ENCODE measurements around the gene C19orf73.

C19orf73 gene

GRCh38 chr19:49111218-49111998 is 7.5 kb downstream of the C19orf73 start:
- no peak overlapping the region for H3K4me3 Mint-ChIP-seq
- DNase-seq (ENCODE audit: low spot score in 2 of 2) (no peak), ATAC-seq (replicated peaks; ENCODE audit: extremely low read depth, poor library complexity, severe bottlenecking) (no peak)

GRCh38 chr19:49110567-49110966 is 8.4 kb downstream of the C19orf73 start:
- DNase-seq (ENCODE audit: low spot score in 2 of 2) (no peak), ATAC-seq (replicated peaks; ENCODE audit: extremely low read depth, poor library complexity, severe bottlenecking) (no peak)
- Mint-ChIP-seq H3K4me3 (no peak overlapping the region), H3K9me3 (no peaks in the 10 kb centered on the region), H3K27me3 (no peaks in the 10 kb centered on the region), H3K27ac (ENCODE audit: low read depth) (no peak overlapping the region), H3K4me1 (peaks cover 19% of the 10 kb centered on the region), H3K36me3 (ENCODE audit: insufficient read depth) (peaks cover 24% of the 10 kb centered on the region)

More at GRCh38 chr19:49111218-49111998, 7.5 kb downstream of the C19orf73 start:
- Mint-ChIP-seq H3K27me3 (no peaks in the 10 kb centered on the region), H3K36me3 (ENCODE audit: insufficient read depth) (peaks cover 20% of the 10 kb centered on the region), H3K4me1 (peaks cover 21% of the 10 kb centered on the region), H3K9me3 (no peaks in the 10 kb centered on the region), H3K27ac (ENCODE audit: low read depth) (no peak overlapping the region)

GRCh38 chr19:49109569-49110233 is 9.2 kb downstream of the C19orf73 start:
- ATAC-seq (replicated peaks; ENCODE audit: extremely low read depth, poor library complexity, severe bottlenecking) (no peak), DNase-seq (ENCODE audit: low spot score in 2 of 2) (no peak)
- Mint-ChIP-seq H3K36me3 (ENCODE audit: insufficient read depth) (peaks cover 32% of the 10 kb centered on the region), H3K27ac (ENCODE audit: low read depth) (no peak overlapping the region), H3K4me3 (no peak overlapping the region), H3K9me3 (no peaks in the 10 kb centered on the region), H3K4me1 (peaks cover 24% of the 10 kb centered on the region), H3K27me3 (no peaks in the 10 kb centered on the region)

GRCh38 chr19:49109051-49109450 is 9.9 kb downstream of the C19orf73 start:
- H3K27ac Mint-ChIP-seq (ENCODE audit: low read depth), result peak overlapping the region; percentile 38

GRCh38 chr19:49107625-49108459 is 11.1 kb downstream of the C19orf73 start:
- Mint-ChIP-seq H3K36me3 (ENCODE audit: insufficient read depth) (peaks cover 34% of the 10 kb centered on the region), H3K4me1 (peaks cover 16% of the 10 kb centered on the region), H3K27ac (ENCODE audit: low read depth) (peak overlapping the region; percentile 72), H3K9me3 (no peaks in the 10 kb centered on the region), H3K4me3 (no peak overlapping the region), H3K27me3 (no peaks in the 10 kb centered on the region)
- ATAC-seq (replicated peaks; ENCODE audit: extremely low read depth, poor library complexity, severe bottlenecking) (no peak), DNase-seq (ENCODE audit: low spot score in 2 of 2) (no peak)

More at GRCh38 chr19:49109051-49109450, 9.9 kb downstream of the C19orf73 start:
- Mint-ChIP-seq H3K4me3 (no peak overlapping the region), H3K27me3 (no peaks in the 10 kb centered on the region), H3K36me3 (ENCODE audit: insufficient read depth) (peaks cover 34% of the 10 kb centered on the region), H3K4me1 (peaks cover 23% of the 10 kb centered on the region), H3K9me3 (no peaks in the 10 kb centered on the region)
- DNase-seq (ENCODE audit: low spot score in 2 of 2) (no peak), ATAC-seq (replicated peaks; ENCODE audit: extremely low read depth, poor library complexity, severe bottlenecking) (no peak)

GRCh38 chr19:49106648-49107135 is 12.3 kb downstream of the C19orf73 start:
- no peaks in the 10 kb centered on the region for H3K27me3 Mint-ChIP-seq
- H3K4me3 Mint-ChIP-seq, result peak overlapping the region; percentile 53
- no peaks in the 10 kb centered on the region for H3K9me3 Mint-ChIP-seq
- peak; percentile 47 to 50 for DNase-seq (ENCODE audit: low spot score in 2 of 2)
- peak; percentile 86 for ATAC-seq (replicated peaks; ENCODE audit: extremely low read depth, poor library complexity, severe bottlenecking)
- H3K36me3 Mint-ChIP-seq (ENCODE audit: insufficient read depth), result peaks cover 38% of the 10 kb centered on the region
- H3K27ac Mint-ChIP-seq (ENCODE audit: low read depth), result peak overlapping the region; percentile 72
- H3K4me1 Mint-ChIP-seq, result peaks cover 16% of the 10 kb centered on the region

GRCh38 chr19:49104229-49104864 is 14.6 kb downstream of the C19orf73 start:
- ATAC-seq (replicated peaks; ENCODE audit: extremely low read depth, poor library complexity, severe bottlenecking) (no peak), DNase-seq (ENCODE audit: low spot score in 2 of 2) (no peak)
- H3K36me3 Mint-ChIP-seq (ENCODE audit: insufficient read depth), result peaks cover 56% of the 10 kb centered on the region
- H3K4me1 Mint-ChIP-seq, result peaks cover 27% of the 10 kb centered on the region
- no peak overlapping the region for H3K4me3 Mint-ChIP-seq
- no peaks in the 10 kb centered on the region for H3K9me3 Mint-ChIP-seq
- H3K27ac Mint-ChIP-seq (ENCODE audit: low read depth), result peak overlapping the region; percentile 42
- no peaks in the 10 kb centered on the region for H3K27me3 Mint-ChIP-seq

- Mint-ChIP-seq H3K27ac (ENCODE audit: low read depth) (no peak overlapping the region), H3K27me3 (no peaks in the 10 kb centered on the region), H3K4me1 (peaks cover 27% of the 10 kb centered on the region), H3K4me3 (no peak overlapping the region), H3K9me3 (no peaks in the 10 kb centered on the region), H3K36me3 (ENCODE audit: insufficient read depth) (peaks cover 59% of the 10 kb centered on the region)
- ATAC-seq (replicated peaks; ENCODE audit: extremely low read depth, poor library complexity, severe bottlenecking) (no peak), DNase-seq (ENCODE audit: low spot score in 2 of 2) (no peak)
Observed at GRCh38 chr19:49103331-49104085, 15.4 kb downstream of the C19orf73 start.

- H3K36me3 Mint-ChIP-seq (ENCODE audit: insufficient read depth), result peaks cover 60% of the 10 kb centered on the region
Observed at GRCh38 chr19:49102303-49102702, 16.6 kb downstream of the C19orf73 start.

GRCh38 chr19:49101160-49101559 is 17.8 kb downstream of the C19orf73 start:
- Mint-ChIP-seq H3K36me3 (ENCODE audit: insufficient read depth) (peaks cover 61% of the 10 kb centered on the region), H3K27me3 (no peaks in the 10 kb centered on the region), H3K27ac (ENCODE audit: low read depth) (peak overlapping the region; percentile 81), H3K4me3 (no peak overlapping the region), H3K9me3 (no peaks in the 10 kb centered on the region), H3K4me1 (peaks cover 17% of the 10 kb centered on the region)
- DNase-seq (ENCODE audit: low spot score in 2 of 2) (no peak), ATAC-seq (replicated peaks; ENCODE audit: extremely low read depth, poor library complexity, severe bottlenecking) (no peak)

More at GRCh38 chr19:49102303-49102702, 16.6 kb downstream of the C19orf73 start:
- DNase-seq (ENCODE audit: low spot score in 2 of 2) (no peak), ATAC-seq (replicated peaks; ENCODE audit: extremely low read depth, poor library complexity, severe bottlenecking) (no peak)
- Mint-ChIP-seq H3K4me3 (no peak overlapping the region), H3K27ac (ENCODE audit: low read depth) (no peak overlapping the region), H3K4me1 (peaks cover 27% of the 10 kb centered on the region), H3K27me3 (no peaks in the 10 kb centered on the region), H3K9me3 (no peaks in the 10 kb centered on the region)

- ATAC-seq (replicated peaks; ENCODE audit: extremely low read depth, poor library complexity, severe bottlenecking), result no peak
Observed at GRCh38 chr19:49098795-49099194, 20.1 kb downstream of the C19orf73 start.

More at GRCh38 chr19:49098795-49099194, 20.1 kb downstream of the C19orf73 start:
- Mint-ChIP-seq H3K4me1 (peaks cover 20% of the 10 kb centered on the region), H3K9me3 (no peaks in the 10 kb centered on the region), H3K27ac (ENCODE audit: low read depth) (no peak overlapping the region), H3K4me3 (no peak overlapping the region), H3K36me3 (ENCODE audit: insufficient read depth) (peaks cover 65% of the 10 kb centered on the region), H3K27me3 (no peaks in the 10 kb centered on the region)
- no peak for DNase-seq (ENCODE audit: low spot score in 2 of 2)
